Activated CD8-positive, alpha-beta memory T cell treated with anti-CD3 and anti-CD28 coated beads for 24 hours (primary cell): Measurements from ENCODE around the gene SLC8B1.

Source experiments
- DNase-seq: peaks from one replicate; pipeline ENCODE4 v3.0.0-alpha.2; 2020

The SLC8B1 gene

DNA sequence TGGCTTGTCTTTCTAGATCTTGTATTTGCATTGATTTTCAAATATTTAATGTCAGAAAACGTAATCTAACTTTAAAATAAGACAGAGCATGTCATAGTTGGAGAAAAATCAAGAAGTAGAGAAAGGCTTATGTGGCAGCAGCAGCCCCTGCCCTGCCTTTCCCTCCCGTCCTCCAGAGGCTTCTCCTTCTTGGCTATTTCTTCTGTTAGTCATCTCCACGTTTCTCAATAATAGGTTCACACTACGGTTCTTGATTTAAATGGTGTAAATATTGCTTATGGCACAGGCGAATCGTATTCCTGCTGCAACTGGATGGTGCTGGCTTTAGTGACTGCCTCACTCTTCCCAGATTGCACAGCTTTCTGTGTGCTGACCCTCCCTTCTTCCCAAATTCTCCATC is 42.8 kb downstream of the SLC8B1 start:
- DNase-seq, result no peak

GRCh38 chr12:113291586-113291985 is 43.3 kb downstream of the SLC8B1 start:
- DNase-seq, result no peak

GRCh38 chr12:113290506-113290905 is 44.4 kb downstream of the SLC8B1 start:
- DNase-seq, result no peak

DNA sequence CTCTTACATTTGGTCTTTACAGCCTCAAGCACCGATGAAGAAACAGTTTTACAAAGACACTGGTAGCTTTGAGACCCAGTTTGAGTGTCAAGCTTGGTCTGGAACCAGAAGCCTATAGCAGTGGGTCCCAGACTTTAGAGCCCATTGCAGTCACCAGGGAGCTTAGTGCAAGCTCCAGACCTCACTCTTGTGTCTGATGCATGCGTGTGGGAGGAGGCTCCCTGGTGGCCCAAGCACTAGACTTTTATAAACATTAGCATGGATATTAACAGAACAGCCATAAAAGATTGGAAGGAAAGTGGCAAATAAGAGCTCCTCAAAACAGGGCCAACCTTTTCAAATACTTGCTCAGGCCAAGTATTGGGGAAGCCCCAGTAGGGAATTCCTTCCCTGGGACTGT is 45.5 kb downstream of the SLC8B1 start:
- no peak for DNase-seq

GRCh38 chr12:113287899-113288282 is 47.0 kb downstream of the SLC8B1 start:
- DNase-seq, result no peak

- DNase-seq, result no peak
Observed at GRCh38 chr12:113287146-113287898, 47.6 kb downstream of the SLC8B1 start.

- DNase-seq, result no peak
Observed at GRCh38 chr12:113286712-113287111, 48.2 kb downstream of the SLC8B1 start.

- no peak for DNase-seq
Observed at GRCh38 chr12:113285679-113286610, 49.0 kb downstream of the SLC8B1 start.

DNA sequence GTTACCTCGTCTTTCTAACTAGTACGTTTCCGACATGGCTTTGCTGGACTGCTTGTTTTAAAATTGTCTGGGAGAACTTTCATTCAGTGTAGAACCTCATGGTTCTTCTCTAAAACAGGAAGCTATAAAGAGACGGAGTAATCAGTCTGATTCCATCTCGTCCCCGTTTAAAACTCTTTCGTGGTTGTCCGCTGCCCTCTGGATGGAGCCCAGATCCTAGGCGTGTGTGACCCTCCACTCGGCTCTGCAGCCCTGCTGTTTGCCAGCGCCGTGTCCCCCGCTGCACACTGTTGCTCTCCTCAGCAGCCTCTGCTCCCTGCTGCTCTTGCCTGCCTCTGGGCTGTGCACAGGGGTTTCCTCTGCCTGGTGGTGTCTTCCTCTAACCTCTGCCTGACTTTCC is 50.2 kb downstream of the SLC8B1 start:
- no peak for DNase-seq

- DNase-seq, result no peak
Observed at GRCh38 chr12:113278633-113279032, 56.3 kb downstream of the SLC8B1 start.

DNA sequence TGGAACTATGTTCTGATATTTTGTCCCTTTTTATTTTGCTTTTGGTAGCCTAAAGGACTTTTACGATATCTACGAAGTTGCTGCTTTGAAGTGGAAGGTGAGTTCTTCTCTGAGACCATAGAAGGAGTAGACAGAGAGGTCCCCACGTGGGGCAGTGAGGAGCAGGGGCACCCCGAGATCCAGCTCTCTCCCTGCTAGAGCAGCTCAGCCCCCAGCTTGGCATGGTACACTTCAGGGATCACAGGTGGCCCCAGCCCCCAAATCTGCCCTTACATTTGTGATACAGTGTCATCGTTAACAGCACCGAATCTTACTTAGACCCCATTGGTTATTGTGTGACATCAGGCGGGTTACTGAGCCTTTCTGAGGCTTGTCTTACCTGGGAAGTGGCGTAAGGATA is 56.8 kb downstream of the SLC8B1 start:
- no peak for DNase-seq

- no peak for DNase-seq
Observed at GRCh38 chr12:113277511-113277910, 57.4 kb downstream of the SLC8B1 start.

GRCh38 chr12:113276946-113277500 is 57.9 kb downstream of the SLC8B1 start:
- no peak for DNase-seq

DNA sequence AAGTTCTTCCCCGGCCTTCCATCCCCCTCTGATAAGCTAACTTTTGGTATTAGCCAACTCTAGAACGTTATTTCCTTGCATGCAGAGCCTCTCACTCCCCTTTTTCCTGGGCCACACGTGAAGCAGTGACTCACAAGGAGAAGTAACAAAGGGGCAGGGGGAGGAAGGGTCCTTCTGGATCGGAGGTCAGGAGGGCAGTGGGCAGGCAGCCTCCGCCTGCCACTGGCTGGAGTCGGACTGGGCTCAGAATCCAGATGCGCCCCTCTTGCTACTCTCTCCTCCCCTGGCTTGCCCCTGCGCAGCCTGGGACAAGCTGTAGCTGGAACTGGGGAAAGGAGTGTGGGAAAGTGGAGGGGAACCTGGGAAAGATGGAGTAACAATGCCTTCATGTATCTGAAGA is 58.6 kb downstream of the SLC8B1 start:
- DNase-seq, result no peak

DNA sequence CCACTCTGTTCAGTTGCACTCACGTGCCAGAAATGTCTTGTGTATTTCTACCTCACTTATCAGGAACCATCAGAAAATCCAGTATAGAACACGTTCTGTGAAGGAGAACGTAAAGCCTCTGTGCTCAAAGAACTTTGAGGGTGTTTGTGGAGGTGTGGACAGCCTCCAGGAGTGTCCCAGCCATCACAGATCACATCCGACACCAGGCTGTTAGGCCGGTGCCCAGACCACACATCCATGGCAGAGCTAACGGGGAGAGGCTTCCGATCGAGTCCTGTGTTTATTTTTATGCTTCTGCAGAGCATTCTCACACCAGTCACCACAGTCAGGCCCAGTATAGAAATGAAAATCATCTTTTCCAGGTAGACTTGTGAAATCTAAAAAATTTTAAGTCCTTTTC is 60.1 kb downstream of the SLC8B1 start:
- no peak for DNase-seq

DNA sequence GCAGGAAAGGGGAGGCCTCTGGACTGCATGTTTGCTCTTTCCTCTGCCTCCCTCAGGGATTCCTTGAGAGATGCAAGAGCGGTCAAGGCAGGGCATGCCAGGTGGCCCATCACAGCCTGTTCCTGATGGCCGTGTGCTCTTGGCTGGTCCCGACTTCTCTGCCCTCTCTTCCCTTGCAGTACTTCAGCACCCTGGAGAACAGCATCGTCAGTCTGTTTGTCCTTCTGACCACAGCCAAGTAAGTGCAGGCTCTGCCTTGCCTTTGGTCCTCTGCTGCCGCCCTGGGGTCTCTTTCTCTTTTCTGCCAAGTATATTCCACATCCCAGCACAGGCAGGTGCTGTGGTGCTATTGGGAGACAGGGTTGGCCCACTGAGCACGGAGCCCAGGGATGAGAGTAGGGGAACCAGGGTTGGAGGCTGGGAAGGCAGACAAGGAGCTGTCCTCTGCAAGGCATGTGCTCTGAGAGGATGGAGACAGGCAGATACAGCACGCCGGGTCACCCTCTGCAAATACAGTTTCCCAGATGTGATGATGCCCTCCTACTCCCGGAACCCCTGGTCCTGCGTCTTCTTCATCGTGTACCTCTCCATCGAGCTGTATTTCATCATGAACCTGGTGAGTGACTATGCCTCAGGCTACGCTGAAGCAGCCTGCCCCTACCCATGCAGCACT is 61.7 kb downstream of the SLC8B1 start:
- no peak for DNase-seq

DNA sequence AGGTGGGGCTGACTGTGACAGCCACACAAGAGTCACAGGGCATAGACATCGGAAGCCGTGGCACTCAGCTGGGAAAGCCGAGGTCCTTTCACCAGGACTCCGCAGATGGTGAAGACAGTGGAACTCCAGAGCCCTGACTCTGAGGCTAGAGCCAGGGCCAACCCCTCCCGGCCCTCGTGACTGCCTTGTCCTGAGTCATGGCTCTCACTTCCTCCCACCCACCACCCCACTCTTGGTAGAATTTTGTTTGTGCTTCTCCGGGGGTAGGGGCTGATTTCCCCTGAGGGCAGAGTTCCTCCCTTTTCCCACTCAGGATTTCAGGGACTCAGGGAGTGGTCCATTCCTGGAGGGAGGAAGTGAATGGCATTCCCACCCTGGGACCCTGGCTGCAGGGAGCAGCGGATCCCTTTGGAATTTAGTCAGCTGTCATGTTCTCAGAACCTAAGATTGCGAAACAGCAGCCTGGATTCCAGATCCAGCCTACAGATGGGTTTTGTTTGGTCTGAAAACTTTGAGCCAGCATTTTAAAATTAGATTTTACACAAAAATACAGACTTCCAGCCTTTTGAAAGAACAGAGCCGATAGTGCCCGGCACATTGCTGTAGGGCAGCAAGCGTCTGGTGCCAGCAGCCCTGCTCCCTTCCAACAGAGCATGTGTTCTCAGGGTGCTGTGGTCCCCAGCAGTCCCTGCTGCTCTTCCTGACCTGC is 62.9 kb downstream of the SLC8B1 start:
- DNase-seq, result no peak

DNA sequence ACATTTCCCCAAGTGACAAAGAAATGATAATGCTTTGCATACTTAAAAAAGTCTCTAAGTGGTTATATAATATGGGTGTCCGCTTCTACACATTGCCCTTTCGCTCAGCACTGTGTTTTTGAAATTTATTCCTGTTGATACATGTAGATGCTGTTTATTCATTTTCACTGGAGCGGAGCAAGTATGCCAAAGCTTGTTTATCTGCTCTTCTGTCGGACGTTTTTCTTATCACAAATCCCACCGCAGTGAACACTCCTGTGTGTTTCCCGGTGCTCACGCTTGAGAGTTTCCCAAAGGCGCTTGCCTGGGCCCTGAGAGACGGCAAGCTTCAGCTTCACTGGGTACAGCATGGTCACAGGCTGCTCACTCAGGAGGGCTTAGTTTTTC is 63.5 kb downstream of the SLC8B1 start:
- DNase-seq, result no peak

DNA sequence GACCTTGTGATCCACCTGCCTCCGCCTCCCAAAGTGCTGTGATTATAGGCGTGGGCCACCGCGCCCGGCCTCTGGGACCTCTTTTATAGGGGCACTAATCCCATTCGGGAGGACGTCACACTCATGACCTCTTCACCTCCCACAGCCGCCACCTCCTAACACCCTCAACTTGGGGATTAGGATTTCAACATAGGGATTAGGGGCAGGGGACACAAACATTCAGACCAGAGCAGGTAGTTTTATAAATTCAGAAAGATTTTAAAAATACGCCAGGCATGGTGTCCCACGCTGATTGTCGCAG is 64.2 kb downstream of the SLC8B1 start:
- DNase-seq, result no peak

- no peak for DNase-seq
Observed at GRCh38 chr12:113269257-113269943, 65.5 kb downstream of the SLC8B1 start.

GRCh38 chr12:113268621-113269020 is 66.3 kb downstream of the SLC8B1 start:
- no peak for DNase-seq

DNA sequence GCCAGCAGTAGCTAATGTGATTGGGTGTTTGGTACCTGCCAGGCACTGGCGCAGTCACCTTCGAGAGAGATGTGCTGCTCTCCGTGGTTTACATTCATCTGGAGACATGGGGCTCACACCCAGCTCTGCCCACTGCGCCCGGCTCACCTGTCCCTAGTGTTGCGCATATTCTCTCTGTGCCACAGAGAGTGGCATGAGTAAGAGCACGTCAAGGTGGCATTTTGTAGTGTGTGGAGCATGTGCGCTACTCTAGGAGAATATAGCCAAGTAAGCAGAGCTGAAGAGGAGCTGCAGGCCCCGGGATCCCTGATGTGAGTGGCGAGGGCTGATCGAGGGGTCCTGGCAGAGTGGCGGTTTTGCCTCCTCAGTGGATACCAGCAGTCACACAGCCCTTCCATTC is 66.8 kb downstream of the SLC8B1 start:
- DNase-seq, result no peak
